Lung (tissue), 12 donors: ENCODE measurements around the gene TENM3. TPM values are rescaled to one million over a fixed set of nuclear protein-coding genes. Genes with fewer than 3 reads are reported as not detected.

Source experiments
- ATAC-seq: fragments of 200-7000 bp; cut with Tn5 transposase; one replicate; pipeline ENCODE4 v1.9.1; 2020; ENCODE audit warnings: moderate number of reproducible peaks; ENCODE audit not compliant: insufficient read depth, low FRiP score
- DNase-seq, 3 donors: peaks; one replicate each; pipeline ENCODE4 v3.0.0-alpha.2; 2013 to 2017
- H3K27ac ChIP-seq, 2 donors: one replicate each; pipeline ENCODE4 v1.5.1; 2013; ENCODE audit warnings: mild to moderate bottlenecking in 2 of 2, moderate library complexity in 2 of 2, control low read depth in 1 of 2, inconsistent platforms in 1 of 2, low read depth in 1 of 2, low read length in 1 of 2
- H3K27me3 ChIP-seq, 3 donors: one replicate each; pipeline ENCODE4 v1.5.1; 2013; ENCODE audit warnings: low read length in 2 of 3; ENCODE audit not compliant: control insufficient read depth in 3 of 3, insufficient read depth in 3 of 3
- H3K36me3 ChIP-seq, 4 donors: one replicate each; pipeline ENCODE4 v1.5.1; 2013; ENCODE audit warnings: low read length in 4 of 4, mild to moderate bottlenecking in 1 of 4, moderate library complexity in 1 of 4; ENCODE audit not compliant: control insufficient read depth in 4 of 4, insufficient read depth in 4 of 4
- H3K4me1 ChIP-seq, 5 donors: one replicate each; pipeline ENCODE4 v1.5.1; 2013; ENCODE audit warnings: low read length in 5 of 5, mild to moderate bottlenecking in 2 of 5, moderate library complexity in 1 of 5; ENCODE audit not compliant: control insufficient read depth in 5 of 5, insufficient read depth in 5 of 5
- H3K4me3 ChIP-seq: one replicate; pipeline ENCODE4 v1.5.1; 2013; ENCODE audit warnings: mild to moderate bottlenecking, control low read depth, moderate library complexity
- H3K9ac ChIP-seq, 2 donors: one replicate each; pipeline ENCODE4 v1.5.1; 2013; ENCODE audit warnings: low read length in 2 of 2, control low read depth in 1 of 2; ENCODE audit not compliant: insufficient read depth in 1 of 2
- H3K9me3 ChIP-seq, 4 donors: one replicate each; pipeline ENCODE4 v1.5.1; 2013; ENCODE audit warnings: low read length in 3 of 4, mild to moderate bottlenecking in 1 of 4, moderate library complexity in 1 of 4; ENCODE audit not compliant: control insufficient read depth in 4 of 4, insufficient read depth in 3 of 4
- CTCF ChIP-seq: IDR thresholded peaks from 2 replicates; pipeline ENCODE4 v1.5.1; 2012; ENCODE audit warnings: mild to moderate bottlenecking; ENCODE audit errors: control extremely low read depth, extremely low read depth
- WGBS, 2 donors: extraction: QIAGEN DNeasy Blood & Tissue Kit; methylation state at CpG; one replicate each; pipeline ENCODE4 v1.1.7; 2013; 5-methylcytosine and 5-hydroxymethylcytosine counted together
- polyA plus RNA-seq, 2 donors: library from polyadenylated mRNA; stranded (reverse); fragments of 200-250 nt; gene quantifications; one replicate each; pipeline ENCODE4 v1.2.1, GENCODE V29; 2013
- total RNA-seq, 2 donors: library from RNA; depleted of rRNA in 1 of 2; stranded (reverse); fragments of >200 nt in 1 of 2; gene quantifications; one replicate each; pipeline ENCODE4 v1.2.1, GENCODE V29; 2014 to 2021
- donor health status: control.
- donor health status: control.
- donor health status: Bipolar disorder and iron deficiency.
- donor health status: healthy.
- donor health status: DM: yes; HTN: yes; CAD: no.

Gene TENM3
- total and polyA plus RNA-seq, 4 donors: 0.14 to 5.3 (median 2.2) TPM

GRCh38 chr4:182567119-182567518, 323.9 kb downstream of the TENM3 start:
- DNase-seq (no peak), ATAC-seq (no peak)
- no peak overlapping the region for H3K27ac ChIP-seq
- no peak for TF ChIP-seq CTCF
- no peak overlapping the region for H3K9ac ChIP-seq
- WGBS, 2 donors: 71% methylated on average over 6 of the region's 6 CpGs
- H3K36me3 ChIP-seq: no peaks in the 10 kb centered on the region
- no peak overlapping the region for H3K4me3 ChIP-seq
- peaks cover 0 to 25% (median 0%) of the 10 kb centered on the region in 5 donors for H3K4me1 ChIP-seq
- peaks cover 0 to 11% (median 6%) of the 10 kb centered on the region in 3 donors for H3K27me3 ChIP-seq
- no peaks in the 10 kb centered on the region for H3K9me3 ChIP-seq

- WGBS, 2 donors: 93 to 94% methylated on average over 4 of the region's 4 CpGs
- no peak for ATAC-seq
- no peak overlapping the region for H3K9ac ChIP-seq
- H3K9me3 ChIP-seq: no peaks in the 10 kb centered on the region
- no peak for TF ChIP-seq CTCF
- no peak overlapping the region for H3K27ac ChIP-seq
- H3K36me3 ChIP-seq: no peaks in the 10 kb centered on the region
- no peak overlapping the region for H3K4me3 ChIP-seq
- no peak for DNase-seq
- H3K4me1 ChIP-seq: peaks cover 0 to 16% (median 0%) of the 10 kb centered on the region in 5 donors
- peaks cover 0 to 27% (median 10%) of the 10 kb centered on the region in 3 donors for H3K27me3 ChIP-seq
Observed at GRCh38 chr4:182569561-182569960, 326.4 kb downstream of the TENM3 start.

- no peak overlapping the region for H3K9ac ChIP-seq
- WGBS, 2 donors: 55 to 58% methylated on average over 5 of the region's 5 CpGs
- no peak for DNase-seq
Observed at GRCh38 chr4:182574706-182575105, 331.5 kb downstream of the TENM3 start.

More at GRCh38 chr4:182574706-182575105, 331.5 kb downstream of the TENM3 start:
- peaks cover 0 to 5% (median 0%) of the 10 kb centered on the region in 5 donors for H3K4me1 ChIP-seq
- H3K27ac ChIP-seq: no peak overlapping the region
- no peak for ATAC-seq
- no peak for TF ChIP-seq CTCF
- H3K36me3 ChIP-seq: no peaks in the 10 kb centered on the region
- no peak overlapping the region for H3K4me3 ChIP-seq
- no peaks in the 10 kb centered on the region for H3K9me3 ChIP-seq
- peaks cover 0 to 43% (median 22%) of the 10 kb centered on the region in 3 donors for H3K27me3 ChIP-seq
